K562 (cell line): ENCODE results near the gene CASKIN2. TPM values are rescaled to one million over a fixed set of nuclear protein-coding genes. Genes with fewer than 3 reads are reported as not detected.

Source experiments
- ATAC-seq: fragments of 200-7000 bp; cut with Tn5 transposase; 3 replicates; pipeline ENCODE4 v1.9.1; 2020; ENCODE audit warnings: moderate library complexity
- BruUV-seq: library from RNA; stranded (reverse); fragments of 400-500 nt; replicated peaks from 2 replicates; lab custom pipeline; 2021; lab: Mats Ljungman, UMichigan
- CTCF ChIA-PET: fragments of 300-600 bp; formaldehyde crosslinking; extraction: SDS; loops from one replicate; lab custom pipeline; 2021; ENCODE audit warnings: low intra/inter-chr PET ratio; lab: Yijun Ruan, JAX
- POLR2A ChIA-PET: fragments of 300-600, 350-650 bp; sonication (Branson Sonifier 250); formaldehyde crosslinking; extraction: SDS; loops from one replicate; lab custom pipeline; 2021; ENCODE audit warnings: antibody characterized with exemption, inconsistent platforms; lab: Yijun Ruan, JAX
- DNase-seq, 4 experiments: peaks; one replicate each; pipeline versions ENCODE4 v3.0.0 to v3.0.0-alpha.2; 2011 to 2018; ENCODE audit warnings: low spot score in 3 of 4, mixed read lengths in 3 of 4; ENCODE audit errors: extremely low read depth in 1 of 4
- FAIRE-seq: peaks from 2 replicates; lab custom pipeline; 2011; peaks lifted over from hg19 to GRCh38; lab: Jason Lieb, UNC
- H2AFZ ChIP-seq: 2 replicates; pipeline ENCODE4 v1.6.0; 2011; ENCODE audit warnings: low read depth, low read length, control low read depth, inconsistent platforms
- H3K27ac ChIP-seq: fragments of 200-600 bp; 3 replicates; pipeline ENCODE4 v1.8.0; 2011; ENCODE audit warnings: low read depth, mild to moderate bottlenecking, control low read depth, inconsistent platforms, low read length, moderate library complexity, mixed read lengths; ENCODE audit errors: extremely low read depth
- H3K27me3 ChIP-seq, 2 experiments: fragments of 300-600 bp in 1 of 2; 2 replicates in 1 of 2; 3 replicates in 1 of 2; pipeline versions ENCODE4 v1.6.0 to v1.8.0; 2011; ENCODE audit warnings: inconsistent platforms in 2 of 2, low read length in 2 of 2, mild to moderate bottlenecking in 1 of 2, mixed read lengths in 1 of 2, moderate library complexity in 1 of 2; ENCODE audit not compliant: control insufficient read depth in 2 of 2, insufficient read depth in 2 of 2
- H3K36me3 ChIP-seq: fragments of 300-600 bp; 3 replicates; pipeline ENCODE4 v1.8.0; 2011; ENCODE audit warnings: mild to moderate bottlenecking, low read length, inconsistent platforms; ENCODE audit not compliant: control insufficient read depth, insufficient read depth
- H3K4me1 ChIP-seq, 2 experiments: fragments of 200-600 bp in 1 of 2; replicated peaks in 1 of 2; 2 replicates in 1 of 2; 3 replicates in 1 of 2; pipeline versions ENCODE4 v1.5.1 to v1.8.0; 2011; ENCODE audit warnings: inconsistent platforms in 2 of 2, low read length in 2 of 2, mild to moderate bottlenecking in 1 of 2, mixed read lengths in 1 of 2, moderate library complexity in 1 of 2; ENCODE audit not compliant: control insufficient read depth in 2 of 2, insufficient read depth in 2 of 2
- H3K4me2 ChIP-seq: 2 replicates; pipeline ENCODE4 v1.6.1; 2011; ENCODE audit warnings: low read length, control low read depth, inconsistent platforms, mixed read lengths; ENCODE audit not compliant: insufficient read depth
- H3K4me3 ChIP-seq: fragments of 200-600 bp; sonication (generic), shearing (Covaris generic); 2 replicates; pipeline ENCODE4 v1.5.1; 2016; ENCODE audit warnings: control low read depth, inconsistent platforms
- H3K79me2 ChIP-seq: fragments of 200-600 bp; 3 replicates; pipeline ENCODE4 v1.8.0; 2011; ENCODE audit warnings: low read length, inconsistent platforms; ENCODE audit not compliant: control insufficient read depth, insufficient read depth
- H3K9ac ChIP-seq, 2 experiments: 2 replicates each; pipeline versions ENCODE4 v1.6.0 to v1.6.1; 2011; ENCODE audit warnings: low read depth in 2 of 2, low read length in 2 of 2, control low read depth in 1 of 2, inconsistent platforms in 1 of 2, mild to moderate bottlenecking in 1 of 2, mixed read lengths in 1 of 2; ENCODE audit not compliant: insufficient read depth in 1 of 2
- H3K9me1 ChIP-seq: one replicate; pipeline ENCODE4 v1.6.0; 2011; ENCODE audit warnings: inconsistent platforms, mild to moderate bottlenecking, low read length, moderate library complexity; ENCODE audit not compliant: control insufficient read depth, insufficient read depth
- H3K9me3 ChIP-seq: replicated peaks from 2 replicates; pipeline ENCODE4 v1.5.1; 2011; ENCODE audit warnings: low read depth, low read length, inconsistent platforms; ENCODE audit not compliant: control insufficient read depth, insufficient read depth
- H4K20me1 ChIP-seq: replicated peaks from 2 replicates; pipeline ENCODE4 v1.6.1; 2011; ENCODE audit warnings: low read length, inconsistent platforms, mixed read lengths; ENCODE audit not compliant: control insufficient read depth, insufficient read depth
- JUND ChIP-seq, 2 experiments: IDR thresholded peaks; 2 replicates in 1 of 2; 3 replicates in 1 of 2; pipeline ENCODE4 v1.6.1; 2011; ENCODE audit warnings: borderline replicate concordance in 2 of 2, low read depth in 2 of 2, low read length in 2 of 2, improper control_type of control experiment in 1 of 2, missing biosample characterization in 1 of 2, missing genetic modification characterization in 1 of 2, missing genetic modification reagents in 1 of 2
- MEIS2 ChIP-seq: fragments of 450-650 bp; IDR thresholded peaks from 2 replicates; pipeline ENCODE4 v1.6.1; 2014; ENCODE audit warnings: mild to moderate bottlenecking; ENCODE audit not compliant: partially characterized antibody
- MTA3 ChIP-seq: fragments of 450-650 bp; formaldehyde crosslinking; IDR thresholded peaks from 2 replicates; pipeline ENCODE4 v1.6.1; 2017; ENCODE audit warnings: mild to moderate bottlenecking, borderline replicate concordance
- NCOA1 ChIP-seq: fragments of 450-650 bp; IDR thresholded peaks from 2 replicates; pipeline ENCODE4 v1.6.1; 2016; ENCODE audit warnings: low read depth
- NFIC ChIP-seq: fragments of 450-650 bp; IDR thresholded peaks from 2 replicates; pipeline ENCODE4 v1.6.1; 2017; ENCODE audit warnings: mild to moderate bottlenecking, inconsistent platforms
- NFIX ChIP-seq: fragments of 250-450 bp; sonication (Bioruptor Pico); IDR thresholded peaks from 2 replicates; pipeline ENCODE4 v1.4.0; 2020; ENCODE audit warnings: low read depth, mild to moderate bottlenecking, moderate library complexity
- ZBTB7A ChIP-seq: IDR thresholded peaks from 2 replicates; pipeline ENCODE4 v1.6.1; 2011; ENCODE audit warnings: low read depth, mild to moderate bottlenecking, low read length, moderate library complexity, borderline replicate concordance; ENCODE audit not compliant: control insufficient read depth
- ZNF175 ChIP-seq: fragments of 200-800 bp; sonication (Bioruptor generic); IDR thresholded peaks from 2 replicates; pipeline ENCODE4 v1.6.1; 2016; ENCODE audit warnings: low read depth, mild to moderate bottlenecking, missing genetic modification characterization, missing compliant biosample characterization
- WGBS: fragments of 100-300 bp; shearing (Covaris generic); methylation state at CpG from one replicate; pipeline ENCODE4 v1.1.6; 2016; ENCODE audit warnings: low coverage, mixed read lengths; ENCODE audit not compliant: insufficient coverage; ENCODE audit errors: missing lambda C conversion rate; 5-methylcytosine and 5-hydroxymethylcytosine counted together
- in situ Hi-C: fragments of 300-500 bp; cut with MboI; formaldehyde crosslinking; loops from 4 replicates; pipeline ENCODE4 v1.15.0; 2018; ENCODE audit warnings: inconsistent platforms, mixed read lengths
- intact Hi-C: fragments of 100-400 bp; cut with micrococcal nuclease; formaldehyde crosslinking; loops from 2 replicates; pipeline ENCODE4 v1.14.2; 2022
- polyA plus RNA-seq, 8 experiments: library from polyadenylated mRNA; depleted of rRNA in 4 of 8; stranded (reverse) in 5 of 8; unstranded in 3 of 8; fragments of >200 nt; fragmentation: Nextera tagmentation in 2 of 8; fragmentation: Illumina TruSeq in 1 of 8; extraction: Ambion mirVana in 2 of 8; extraction: Trizol in 1 of 8; gene quantifications; 2 replicates each; pipeline versions ENCODE4 v1.2.1 to v1.2.3, GENCODE V29; 2011 to 2014; ENCODE audit warnings: inconsistent platforms in 1 of 8, missing spikeins in 1 of 8
- total RNA-seq, 7 experiments: library from RNA; depleted of rRNA in 6 of 7; stranded (reverse); fragments of >200 nt in 6 of 7; fragmentation: Illumina TruSeq in 2 of 7; extraction: Trizol in 2 of 7; gene quantifications; 2 replicates each; pipeline versions ENCODE4 v1.2.1 to v1.2.3, GENCODE V29; 2011 to 2021; ENCODE audit warnings: low replicate concordance in 1 of 7
- TF ChIP-seq, protein P1 (sequence below): fragments of 250-450 bp; sonication (Bioruptor Pico); IDR thresholded peaks from 2 replicates; pipeline ENCODE4 v1.6.1; 2021; ENCODE audit warnings: mild to moderate bottlenecking
- TF ChIP-seq, protein P2 (sequence below): sonication (generic); formaldehyde crosslinking; IDR thresholded peaks from 2 replicates; pipeline ENCODE4 v1.8.0; 2022; ENCODE audit warnings: mild to moderate bottlenecking, missing genetic modification reagents
- TF ChIP-seq, protein P3 (sequence below): fragments of 250-450 bp; sonication (Bioruptor Pico); IDR thresholded peaks from 2 replicates; pipeline ENCODE4 v1.8.0; 2022; ENCODE audit warnings: inconsistent platforms

CASKIN2 gene
- total and polyA plus RNA-seq, 9 of the 15 experiments (the other 6 are each of a cell fraction or from before 2014, with no cell fraction given): 0.01 to 12.2 (median 2.1) TPM

DNA sequence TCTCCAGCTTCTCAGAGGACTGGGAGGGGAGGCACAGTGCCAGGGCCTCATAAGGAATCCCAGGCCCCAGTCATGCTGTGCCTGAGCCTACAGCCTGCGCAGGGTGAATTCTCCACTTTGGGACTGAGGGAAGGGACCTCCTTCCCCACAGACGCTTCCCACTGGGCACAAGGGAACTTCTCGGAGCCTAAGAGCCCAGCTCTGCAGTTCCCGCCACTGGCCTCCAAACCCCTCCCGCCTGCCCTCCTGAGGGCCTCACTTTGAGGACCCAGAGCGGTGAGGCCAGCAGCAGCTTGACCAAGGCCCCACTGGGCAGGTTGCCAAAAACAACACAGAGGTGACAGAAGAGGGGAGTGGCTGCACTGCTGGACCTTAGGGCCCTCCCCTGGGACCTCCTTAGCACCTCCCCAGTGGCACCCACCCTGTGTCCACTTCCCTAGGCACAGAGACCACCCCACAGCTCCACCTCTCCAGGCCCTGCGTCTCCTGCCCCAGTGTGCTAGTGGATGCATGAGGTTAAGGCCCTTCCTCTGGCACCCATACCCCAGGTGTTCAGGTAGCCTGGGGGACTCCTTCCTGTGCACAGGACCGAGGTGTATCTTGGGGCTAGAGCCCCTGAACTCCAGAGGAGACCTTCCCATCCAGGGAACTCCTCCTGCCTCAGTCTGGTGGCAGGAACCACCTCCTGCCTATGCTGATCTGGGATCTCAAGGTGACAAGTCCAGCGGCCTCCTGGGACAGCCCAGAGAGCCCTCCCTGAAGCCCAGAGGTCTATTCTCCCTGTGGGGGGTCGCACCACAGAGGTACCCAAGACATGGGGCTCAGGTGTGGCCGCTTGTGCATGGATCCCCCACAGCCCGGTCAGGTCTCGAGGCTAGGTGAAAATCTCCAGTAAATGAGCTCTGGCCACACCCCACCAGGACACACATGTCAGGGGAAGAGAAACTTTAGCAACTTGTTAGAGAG lies 3.4 kb downstream of the CASKIN2 start:
- peak; percentile 74 to 87 (median 78) for DNase-seq
- Histone ChIP-seq H3K9ac (peak overlapping the region in 1 of 2 experiments; percentile 87; a peak in 2 of 4 replicates), H3K4me2 (peak overlapping the region; percentile 42), H3K79me2 (peaks cover 2% of the 10 kb centered on the region; the same call in 2 of the 3 replicates), H2AFZ (no peak overlapping the region), H3K36me3 (peaks cover 5% of the 10 kb centered on the region; the same call in 1 of the 3 replicates), H3K9me1 (no peaks in the 10 kb centered on the region), H3K4me3 (no peak overlapping the region), H3K9me3 (no peaks in the 10 kb centered on the region), H3K27ac (no peak overlapping the region), H4K20me1 (peaks cover 11% of the 10 kb centered on the region), H3K27me3 (no peaks in the 10 kb centered on the region), H3K4me1 (peaks cover 18 to 79% of the 10 kb centered on the region in 2 experiments)
- FAIRE-seq: peak; percentile 95
- WGBS: 48% methylated on average over 13 of the region's 13 CpGs
- POLR2A ChIA-PET: interaction anchor here (0.6 to 2.2 kb wide), 6 partner anchors 9 to 45 kb away, joined by 3 to 9 read pairs (median 3); no protein-coding TSS in a partner anchor
- intact Hi-C loops: no loop called here
- no TSS peak for BruUV-seq
- in situ Hi-C loops: no loop called here
- CTCF ChIA-PET: no interaction called here
- peak; percentile 50 for ATAC-seq
- TF ChIP-seq MEIS2: no peak
- peak; percentile 44; the same call in 1 of the 2 replicates for TF ChIP-seq MTA3
- TF ChIP-seq NFIC: peak; percentile 99
- TF ChIP-seq, protein P1, sequence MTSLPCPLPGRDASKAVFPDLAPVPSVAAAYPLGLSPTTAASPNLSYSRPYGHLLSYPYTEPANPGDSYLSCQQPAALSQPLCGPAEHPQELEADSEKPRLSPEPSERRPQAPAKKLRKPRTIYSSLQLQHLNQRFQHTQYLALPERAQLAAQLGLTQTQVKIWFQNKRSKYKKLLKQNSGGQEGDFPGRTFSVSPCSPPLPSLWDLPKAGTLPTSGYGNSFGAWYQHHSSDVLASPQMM (CRISPR knock-in tag): no peak
- no peak for TF ChIP-seq NCOA1
- TF ChIP-seq, protein P2, sequence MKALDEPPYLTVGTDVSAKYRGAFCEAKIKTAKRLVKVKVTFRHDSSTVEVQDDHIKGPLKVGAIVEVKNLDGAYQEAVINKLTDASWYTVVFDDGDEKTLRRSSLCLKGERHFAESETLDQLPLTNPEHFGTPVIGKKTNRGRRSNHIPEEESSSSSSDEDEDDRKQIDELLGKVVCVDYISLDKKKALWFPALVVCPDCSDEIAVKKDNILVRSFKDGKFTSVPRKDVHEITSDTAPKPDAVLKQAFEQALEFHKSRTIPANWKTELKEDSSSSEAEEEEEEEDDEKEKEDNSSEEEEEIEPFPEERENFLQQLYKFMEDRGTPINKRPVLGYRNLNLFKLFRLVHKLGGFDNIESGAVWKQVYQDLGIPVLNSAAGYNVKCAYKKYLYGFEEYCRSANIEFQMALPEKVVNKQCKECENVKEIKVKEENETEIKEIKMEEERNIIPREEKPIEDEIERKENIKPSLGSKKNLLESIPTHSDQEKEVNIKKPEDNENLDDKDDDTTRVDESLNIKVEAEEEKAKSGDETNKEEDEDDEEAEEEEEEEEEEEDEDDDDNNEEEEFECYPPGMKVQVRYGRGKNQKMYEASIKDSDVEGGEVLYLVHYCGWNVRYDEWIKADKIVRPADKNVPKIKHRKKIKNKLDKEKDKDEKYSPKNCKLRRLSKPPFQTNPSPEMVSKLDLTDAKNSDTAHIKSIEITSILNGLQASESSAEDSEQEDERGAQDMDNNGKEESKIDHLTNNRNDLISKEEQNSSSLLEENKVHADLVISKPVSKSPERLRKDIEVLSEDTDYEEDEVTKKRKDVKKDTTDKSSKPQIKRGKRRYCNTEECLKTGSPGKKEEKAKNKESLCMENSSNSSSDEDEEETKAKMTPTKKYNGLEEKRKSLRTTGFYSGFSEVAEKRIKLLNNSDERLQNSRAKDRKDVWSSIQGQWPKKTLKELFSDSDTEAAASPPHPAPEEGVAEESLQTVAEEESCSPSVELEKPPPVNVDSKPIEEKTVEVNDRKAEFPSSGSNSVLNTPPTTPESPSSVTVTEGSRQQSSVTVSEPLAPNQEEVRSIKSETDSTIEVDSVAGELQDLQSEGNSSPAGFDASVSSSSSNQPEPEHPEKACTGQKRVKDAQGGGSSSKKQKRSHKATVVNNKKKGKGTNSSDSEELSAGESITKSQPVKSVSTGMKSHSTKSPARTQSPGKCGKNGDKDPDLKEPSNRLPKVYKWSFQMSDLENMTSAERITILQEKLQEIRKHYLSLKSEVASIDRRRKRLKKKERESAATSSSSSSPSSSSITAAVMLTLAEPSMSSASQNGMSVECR: peak; percentile 37; the same call in 1 of the 2 replicates
- TF ChIP-seq JUND (IDR thresholded peaks at IDR 0.05; ENCODE audit: borderline replicate concordance, low read depth, low read length): 0 out of 2 replicates have a peak, but pooled peaks have one; percentile 18
- TF ChIP-seq JUND (tag; IDR thresholded peaks at IDR 0.05; ENCODE audit: borderline replicate concordance, low read depth, low read length): no peak; the same call in 2 of the 3 replicates
- TF ChIP-seq ZNF175 (CRISPR knock-in tag): no peak
- peak; percentile 53 for TF ChIP-seq NFIX
- TF ChIP-seq, protein P3, sequence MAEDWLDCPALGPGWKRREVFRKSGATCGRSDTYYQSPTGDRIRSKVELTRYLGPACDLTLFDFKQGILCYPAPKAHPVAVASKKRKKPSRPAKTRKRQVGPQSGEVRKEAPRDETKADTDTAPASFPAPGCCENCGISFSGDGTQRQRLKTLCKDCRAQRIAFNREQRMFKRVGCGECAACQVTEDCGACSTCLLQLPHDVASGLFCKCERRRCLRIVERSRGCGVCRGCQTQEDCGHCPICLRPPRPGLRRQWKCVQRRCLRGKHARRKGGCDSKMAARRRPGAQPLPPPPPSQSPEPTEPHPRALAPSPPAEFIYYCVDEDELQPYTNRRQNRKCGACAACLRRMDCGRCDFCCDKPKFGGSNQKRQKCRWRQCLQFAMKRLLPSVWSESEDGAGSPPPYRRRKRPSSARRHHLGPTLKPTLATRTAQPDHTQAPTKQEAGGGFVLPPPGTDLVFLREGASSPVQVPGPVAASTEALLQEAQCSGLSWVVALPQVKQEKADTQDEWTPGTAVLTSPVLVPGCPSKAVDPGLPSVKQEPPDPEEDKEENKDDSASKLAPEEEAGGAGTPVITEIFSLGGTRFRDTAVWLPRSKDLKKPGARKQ: no peak
- peak; percentile 47; the same call in 1 of the 2 replicates for TF ChIP-seq ZBTB7A
